IMR-90 (cell line): Measurements from ENCODE around the gene CGN. TPM values are rescaled to one million over a fixed set of nuclear protein-coding genes. Genes with fewer than 3 reads are reported as not detected.

Source experiments
- ATAC-seq: fragments of 200-7000 bp; cut with Tn5 transposase; 2 replicates; pipeline ENCODE4 v1.9.1; 2020; ENCODE audit warnings: low read depth, mild to moderate bottlenecking, moderate library complexity
- BruUV-seq: library from RNA; stranded (reverse); fragments of 400-500 nt; replicated peaks from 2 replicates; lab custom pipeline; 2021; lab: Mats Ljungman, UMichigan
- CTCF ChIA-PET: fragments of 300-600 bp; formaldehyde crosslinking; extraction: SDS; loops from one replicate; lab custom pipeline; 2021; ENCODE audit warnings: antibody characterized with exemption; lab: Yijun Ruan, JAX
- POLR2A ChIA-PET: fragments of 300-600 bp; sonication (Branson Sonifier 250); formaldehyde crosslinking; loops from one replicate; lab custom pipeline; 2022; ENCODE audit warnings: antibody characterized with exemption; ENCODE audit not compliant: unreplicated experiment; lab: Charles Lee
- DNase-seq: peaks from one replicate; pipeline ENCODE4 v3.0.0; 2013
- H2AFZ ChIP-seq: replicated peaks from 2 replicates; pipeline ENCODE3; 2013; ENCODE audit warnings: low read length, mild to moderate bottlenecking; ENCODE audit not compliant: poor library complexity
- H2AK5ac ChIP-seq: 2 replicates; pipeline ENCODE4 v1.6.1; 2013; ENCODE audit warnings: low read depth, low read length, inconsistent platforms
- H2AK9ac ChIP-seq: replicated peaks from 2 replicates; pipeline ENCODE3; 2013; ENCODE audit warnings: mild to moderate bottlenecking, low read depth, low read length, moderate library complexity; ENCODE audit not compliant: poor library complexity
- H2BK120ac ChIP-seq: 2 replicates; pipeline ENCODE4 v1.6.1; 2013; ENCODE audit warnings: low read depth, low read length, inconsistent platforms
- H2BK15ac ChIP-seq: 3 replicates; pipeline ENCODE4 v1.6.1; 2013; ENCODE audit warnings: low read depth, low read length, inconsistent platforms
- H2BK20ac ChIP-seq: 2 replicates; pipeline ENCODE4 v1.6.1; 2013; ENCODE audit warnings: low read depth, mild to moderate bottlenecking, inconsistent platforms, low read length, moderate library complexity
- H2BK5ac ChIP-seq: 2 replicates; pipeline ENCODE4 v1.6.1; 2013; ENCODE audit warnings: mild to moderate bottlenecking, low read depth, low read length, inconsistent platforms; ENCODE audit not compliant: poor library complexity, severe bottlenecking
- H3K14ac ChIP-seq: replicated peaks from 2 replicates; pipeline ENCODE4 v1.6.1; 2013; ENCODE audit warnings: low read depth, low read length, inconsistent platforms
- H3K18ac ChIP-seq: 2 replicates; pipeline ENCODE4 v1.6.1; 2013; ENCODE audit warnings: low read depth, low read length, control low read depth
- H3K23ac ChIP-seq: 2 replicates; pipeline ENCODE4 v1.6.1; 2013; ENCODE audit warnings: low read depth, low read length, inconsistent platforms
- H3K27ac ChIP-seq: 2 replicates; pipeline ENCODE4 v1.5.1; 2013; ENCODE audit warnings: mild to moderate bottlenecking, control low read depth, low read length; ENCODE audit not compliant: insufficient read depth
- H3K27me3 ChIP-seq: 2 replicates; pipeline ENCODE4 v1.6.1; 2013; ENCODE audit warnings: low read length; ENCODE audit not compliant: control insufficient read depth, insufficient read depth
- H3K36me3 ChIP-seq: 2 replicates; pipeline ENCODE4 v1.6.1; 2013; ENCODE audit warnings: low read length, mixed read lengths; ENCODE audit not compliant: control insufficient read depth, insufficient read depth
- H3K4ac ChIP-seq: 2 replicates; pipeline ENCODE4 v1.6.1; 2013; ENCODE audit warnings: low read depth, low read length, inconsistent platforms
- H3K4me1 ChIP-seq: 2 replicates; pipeline ENCODE4 v1.6.1; 2013; ENCODE audit warnings: low read length, mixed read lengths; ENCODE audit not compliant: control insufficient read depth, insufficient read depth
- H3K4me2 ChIP-seq: 2 replicates; pipeline ENCODE4 v1.6.1; 2013; ENCODE audit warnings: low read depth, mild to moderate bottlenecking, control low read depth, low read length, moderate library complexity
- H3K4me3 ChIP-seq: 2 replicates; pipeline ENCODE4 v1.5.1; 2013; ENCODE audit warnings: low read depth, mild to moderate bottlenecking, control low read depth, low read length, moderate library complexity; ENCODE audit not compliant: insufficient read depth
- H3K56ac ChIP-seq: 2 replicates; pipeline ENCODE4 v1.6.1; 2013; ENCODE audit warnings: low read length, inconsistent platforms; ENCODE audit not compliant: insufficient read depth; ENCODE audit errors: extremely low read depth
- H3K79me1 ChIP-seq, 2 experiments: 2 replicates each; pipeline ENCODE4 v1.6.1; 2013; ENCODE audit warnings: low read length in 2 of 2, inconsistent platforms in 1 of 2, low read depth in 1 of 2
- H3K9ac ChIP-seq: 2 replicates; pipeline ENCODE4 v1.6.1; 2013; ENCODE audit warnings: low read depth, low read length, control low read depth
- H3K9me1 ChIP-seq: 2 replicates; pipeline ENCODE4 v1.6.1; 2013; ENCODE audit warnings: low read length, inconsistent platforms; ENCODE audit not compliant: insufficient read depth
- H3K9me3 ChIP-seq: 2 replicates; pipeline ENCODE4 v1.6.1; 2013; ENCODE audit warnings: low read length; ENCODE audit not compliant: control insufficient read depth, insufficient read depth
- H4K20me1 ChIP-seq: 2 replicates; pipeline ENCODE4 v1.6.1; 2013; ENCODE audit warnings: low read length, inconsistent platforms; ENCODE audit not compliant: insufficient read depth
- H4K5ac ChIP-seq: 2 replicates; pipeline ENCODE4 v1.6.1; 2013; ENCODE audit warnings: mild to moderate bottlenecking, low read depth, low read length, control low read depth
- H4K8ac ChIP-seq, 2 experiments: 2 replicates each; pipeline ENCODE4 v1.6.1; 2013; ENCODE audit warnings: low read depth in 2 of 2, low read length in 2 of 2, control low read depth in 1 of 2, inconsistent platforms in 1 of 2
- H4K91ac ChIP-seq: 2 replicates; pipeline ENCODE4 v1.6.1; 2013; ENCODE audit warnings: low read depth, low read length, inconsistent platforms; ENCODE audit not compliant: insufficient read depth
- BHLHE40 ChIP-seq: fragments of 150-350 bp; IDR thresholded peaks from 2 replicates; pipeline ENCODE4 v1.6.1; 2016; ENCODE audit warnings: mild to moderate bottlenecking, low read depth, low read length
- CEBPB ChIP-seq: IDR thresholded peaks from 2 replicates; pipeline ENCODE4 v1.6.1; 2012; ENCODE audit warnings: low read depth, low read length, improper control_type of control experiment
- CHD1 ChIP-seq: IDR thresholded peaks from 2 replicates; pipeline ENCODE4 v1.6.1; 2012; ENCODE audit warnings: low read depth, low read length, improper control_type of control experiment
- ELK1 ChIP-seq: fragments of 150-350 bp; IDR thresholded peaks from 2 replicates; pipeline ENCODE4 v1.6.1; 2016; ENCODE audit warnings: low read depth, mild to moderate bottlenecking, low read length, moderate library complexity, borderline replicate concordance
- FOS ChIP-seq: fragments of 150-350 bp; IDR thresholded peaks from 2 replicates; pipeline ENCODE4 v1.6.1; 2016; ENCODE audit warnings: low read depth, low read length
- MAFK ChIP-seq: IDR thresholded peaks from 2 replicates; pipeline ENCODE4 v1.6.1; 2012; ENCODE audit warnings: low read depth, low read length, improper control_type of control experiment
- MAZ ChIP-seq: IDR thresholded peaks from 2 replicates; pipeline ENCODE4 v1.6.1; 2012; ENCODE audit warnings: low read depth, mild to moderate bottlenecking, low read length, improper control_type of control experiment, moderate library complexity, borderline replicate concordance
- MXI1 ChIP-seq: IDR thresholded peaks from 2 replicates; pipeline ENCODE4 v1.6.1; 2012; ENCODE audit warnings: low read depth, mild to moderate bottlenecking, low read length, moderate library complexity, borderline replicate concordance
- NFE2L2 ChIP-seq: fragments of 150-350 bp; IDR thresholded peaks from 2 replicates; pipeline ENCODE4 v1.6.1; 2016; ENCODE audit warnings: low read depth, mild to moderate bottlenecking, low read length
- POLR2A ChIP-seq: IDR thresholded peaks from 2 replicates; pipeline ENCODE4 v1.6.1; 2012; ENCODE audit warnings: mild to moderate bottlenecking, low read depth, low read length
- RAD21 ChIP-seq: IDR thresholded peaks from 2 replicates; pipeline ENCODE4 v1.6.1; 2012; ENCODE audit warnings: low read length, improper control_type of control experiment
- RCOR1 ChIP-seq: IDR thresholded peaks from 2 replicates; pipeline ENCODE4 v1.6.1; 2012; ENCODE audit warnings: mild to moderate bottlenecking, low read length, improper control_type of control experiment; ENCODE audit not compliant: insufficient replicate concordance
- RFX5 ChIP-seq: IDR thresholded peaks from 2 replicates; pipeline ENCODE4 v1.8.0; 2012; ENCODE audit warnings: low read depth, mild to moderate bottlenecking, low read length, moderate library complexity
- SMC3 ChIP-seq: fragments of 150-350 bp; IDR thresholded peaks from 2 replicates; pipeline ENCODE4 v1.6.1; 2016; ENCODE audit warnings: low read depth, mild to moderate bottlenecking, antibody characterized with exemption, low read length, moderate library complexity
- USF2 ChIP-seq: fragments of 150-350 bp; IDR thresholded peaks from 2 replicates; pipeline ENCODE4 v1.6.1; 2017; ENCODE audit warnings: mild to moderate bottlenecking, antibody characterized with exemption, low read length, low read depth
- WGBS, 2 experiments: methylation state at CpG; one replicate each; pipeline versions ENCODE4 v1.1.5 to v1.1.7; 2013; ENCODE audit warnings: missing lambda C conversion rate in 2 of 2; ENCODE audit not compliant: insufficient read length in 1 of 2; ENCODE audit errors: extremely low coverage in 2 of 2; 5-methylcytosine and 5-hydroxymethylcytosine counted together
- dilution Hi-C: fragments of 300-500 bp; cut with HindIII; formaldehyde crosslinking; loops from one replicate; pipeline ENCODE4 v1.14.3; 2018; ENCODE audit warnings: low sequenced_read_pairs; ENCODE audit not compliant: unreplicated experiment
- in situ Hi-C: fragments of 300-500 bp; cut with MboI; formaldehyde crosslinking; loops from 3 replicates; pipeline ENCODE4 v1.14.3; 2019; ENCODE audit warnings: low sequenced_read_pairs, inconsistent platforms, mixed read lengths
- intact Hi-C: fragments of 100-400 bp; cut with micrococcal nuclease; formaldehyde crosslinking; loops from 2 replicates; pipeline ENCODE4 v1.10.0; 2022
- polyA plus RNA-seq, 3 experiments: library from polyadenylated mRNA; depleted of rRNA; stranded (reverse); fragments of >200 nt; gene quantifications; 2 replicates each; pipeline ENCODE4 v1.2.3, GENCODE V29; 2012; ENCODE audit warnings: low replicate concordance in 1 of 3
- total RNA-seq: library from RNA; depleted of rRNA; stranded (reverse); fragments of >200 nt; gene quantifications from 2 replicates; pipeline ENCODE4 v1.2.3, GENCODE V29; 2012
- TF ChIP-seq, protein P1 (sequence below): conservative IDR thresholded peaks from 2 replicates; pipeline ENCODE4 v1.5.1; 2012; ENCODE audit warnings: mild to moderate bottlenecking, low read depth, low read length, improper control_type of control experiment

The CGN gene
- total and polyA plus RNA-seq, 2 of the 4 experiments (the other 2 are of a cell fraction) = 0.34 to 0.36 TPM

DNA sequence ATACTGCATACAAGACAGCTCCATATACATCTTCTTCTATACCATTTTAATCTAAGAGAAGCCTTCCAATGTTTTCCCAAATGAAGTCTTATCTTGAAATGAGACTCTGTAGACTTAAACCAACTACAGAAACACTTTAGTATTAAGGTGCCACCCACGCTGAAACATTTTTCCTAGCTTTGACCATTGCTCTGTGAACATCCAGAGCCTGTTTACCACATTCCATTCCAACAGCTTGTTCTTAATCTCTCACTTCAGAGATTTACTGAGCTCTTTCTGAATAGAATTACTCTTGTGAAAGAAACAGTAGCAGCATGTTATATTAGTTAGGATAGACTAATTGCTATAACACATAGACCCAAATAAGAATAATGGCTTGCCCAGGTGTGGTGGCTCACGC lies 32.3 kb upstream of the CGN start:
- no peak overlapping the region for H2BK20ac ChIP-seq
- no peak overlapping the region for H3K4me3 ChIP-seq
- H2AK9ac ChIP-seq = no peak overlapping the region
- peak overlapping the region; percentile 30; the same call in 1 of the 2 replicates for H3K4me2 ChIP-seq
- peak; percentile 59 for ATAC-seq
- no peak overlapping the region for H2BK120ac ChIP-seq
- peak; percentile 29 for DNase-seq
- H3K23ac ChIP-seq = no peak overlapping the region
- dilution Hi-C loops = no loop called here
- POLR2A ChIA-PET = no interaction called here
- no peak overlapping the region for H2BK5ac ChIP-seq
- TF ChIP-seq, protein P1, sequence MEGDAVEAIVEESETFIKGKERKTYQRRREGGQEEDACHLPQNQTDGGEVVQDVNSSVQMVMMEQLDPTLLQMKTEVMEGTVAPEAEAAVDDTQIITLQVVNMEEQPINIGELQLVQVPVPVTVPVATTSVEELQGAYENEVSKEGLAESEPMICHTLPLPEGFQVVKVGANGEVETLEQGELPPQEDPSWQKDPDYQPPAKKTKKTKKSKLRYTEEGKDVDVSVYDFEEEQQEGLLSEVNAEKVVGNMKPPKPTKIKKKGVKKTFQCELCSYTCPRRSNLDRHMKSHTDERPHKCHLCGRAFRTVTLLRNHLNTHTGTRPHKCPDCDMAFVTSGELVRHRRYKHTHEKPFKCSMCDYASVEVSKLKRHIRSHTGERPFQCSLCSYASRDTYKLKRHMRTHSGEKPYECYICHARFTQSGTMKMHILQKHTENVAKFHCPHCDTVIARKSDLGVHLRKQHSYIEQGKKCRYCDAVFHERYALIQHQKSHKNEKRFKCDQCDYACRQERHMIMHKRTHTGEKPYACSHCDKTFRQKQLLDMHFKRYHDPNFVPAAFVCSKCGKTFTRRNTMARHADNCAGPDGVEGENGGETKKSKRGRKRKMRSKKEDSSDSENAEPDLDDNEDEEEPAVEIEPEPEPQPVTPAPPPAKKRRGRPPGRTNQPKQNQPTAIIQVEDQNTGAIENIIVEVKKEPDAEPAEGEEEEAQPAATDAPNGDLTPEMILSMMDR = no peak
- TF ChIP-seq MXI1 (no peak), MAFK (no peak), CHD1 (no peak), MAZ (no peak), ELK1 (no peak), POLR2A (no peak), RAD21 (no peak), FOS (no peak), CEBPB (no peak), USF2 (no peak), BHLHE40 (no peak), NFE2L2 (no peak), RCOR1 (no peak), SMC3 (no peak), RFX5 (no peak)
- no peak overlapping the region for H2AK5ac ChIP-seq
- CTCF ChIA-PET = no interaction called here
- H3K9ac ChIP-seq = no peak overlapping the region
- H3K14ac ChIP-seq = no peak overlapping the region
- H2AFZ ChIP-seq = no peak overlapping the region
- no peak overlapping the region for H3K56ac ChIP-seq
- H3K27me3 ChIP-seq = no peaks in the 10 kb centered on the region; the same call in 1 of the 2 replicates
- no peaks in the 10 kb centered on the region; the same call in 1 of the 2 replicates for H3K4me1 ChIP-seq
- H3K27ac ChIP-seq = no peak overlapping the region
- no peak overlapping the region for H4K5ac ChIP-seq
- H3K79me1 ChIP-seq = no peaks in the 10 kb centered on the region
- H4K20me1 ChIP-seq = no peaks in the 10 kb centered on the region
- H3K9me3 ChIP-seq = peaks cover 4% of the 10 kb centered on the region
- no peak overlapping the region for H4K91ac ChIP-seq
- no CpG with 5 or more reads among the region's 2 CpGs for WGBS, 2 experiments
- H4K8ac ChIP-seq = no peak overlapping the region
- H3K4ac ChIP-seq = no peak overlapping the region
- no TSS peak for BruUV-seq
- H2BK15ac ChIP-seq = no peak overlapping the region
- in situ Hi-C loops = no loop called here
- no peak overlapping the region for H3K18ac ChIP-seq
- H3K9me1 ChIP-seq = no peaks in the 10 kb centered on the region
- no peaks in the 10 kb centered on the region for H3K36me3 ChIP-seq
- intact Hi-C loops = no loop called here
